HUES6 (cell line): ENCODE results near the gene SDHAF1.
"Not testable (repeated sequence)": the region's sequence is repeated elsewhere in the genome, so short reads cannot be mapped to it uniquely, and the experiment has no call there.

Experiments
- H3K27ac ChIP-seq: 2 replicates; pipeline ENCODE4 v1.7.0; 2013; ENCODE audit warnings: low read depth, mild to moderate bottlenecking, low read length, inconsistent platforms
- H3K27me3 ChIP-seq: 2 replicates; pipeline ENCODE4 v1.6.1; 2013; ENCODE audit warnings: low read length; ENCODE audit not compliant: control insufficient read depth, insufficient read depth
- H3K36me3 ChIP-seq: 2 replicates; pipeline ENCODE4 v1.6.1; 2013; ENCODE audit warnings: low read length; ENCODE audit not compliant: control insufficient read depth, insufficient read depth
- H3K4me1 ChIP-seq: 2 replicates; pipeline ENCODE4 v1.6.1; 2013; ENCODE audit warnings: low read length; ENCODE audit not compliant: control insufficient read depth, insufficient read depth
- H3K4me3 ChIP-seq: 2 replicates; pipeline ENCODE4 v1.5.1; 2013; ENCODE audit warnings: low read depth, low read length
- H3K9ac ChIP-seq: one replicate; pipeline ENCODE4 v1.6.1; 2013; ENCODE audit warnings: mild to moderate bottlenecking, low read length
- H3K9me3 ChIP-seq: 2 replicates; pipeline ENCODE4 v1.6.1; 2013; ENCODE audit warnings: low read depth, low read length; ENCODE audit not compliant: control insufficient read depth, insufficient read depth

Gene SDHAF1, protein sequence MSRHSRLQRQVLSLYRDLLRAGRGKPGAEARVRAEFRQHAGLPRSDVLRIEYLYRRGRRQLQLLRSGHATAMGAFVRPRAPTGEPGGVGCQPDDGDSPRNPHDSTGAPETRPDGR

GRCh38 chr19:35995048-35995993 is at the start of gene SDHAF1:
SDHAF1 (plus strand) TSS chr19:35995188; CDS start chr19:35995275, 87 bp downstream.
- Histone ChIP-seq H3K27ac (no peak within 1 kb of the TSS), H3K4me3 (peak within 1 kb of the TSS; percentile 80), H3K9ac (peak within 1 kb of the TSS; percentile 75), H3K27me3 (peaks cover 6% of the 10 kb centered on the region; the same call in 1 of the 2 replicates), H3K36me3 (0 out of 2 replicates have a peak, but pooled peaks cover 3% of the 10 kb centered on the region), H3K9me3 (no peaks in the 10 kb centered on the region), H3K4me1 (peaks cover 6% of the 10 kb centered on the region)

DNA sequence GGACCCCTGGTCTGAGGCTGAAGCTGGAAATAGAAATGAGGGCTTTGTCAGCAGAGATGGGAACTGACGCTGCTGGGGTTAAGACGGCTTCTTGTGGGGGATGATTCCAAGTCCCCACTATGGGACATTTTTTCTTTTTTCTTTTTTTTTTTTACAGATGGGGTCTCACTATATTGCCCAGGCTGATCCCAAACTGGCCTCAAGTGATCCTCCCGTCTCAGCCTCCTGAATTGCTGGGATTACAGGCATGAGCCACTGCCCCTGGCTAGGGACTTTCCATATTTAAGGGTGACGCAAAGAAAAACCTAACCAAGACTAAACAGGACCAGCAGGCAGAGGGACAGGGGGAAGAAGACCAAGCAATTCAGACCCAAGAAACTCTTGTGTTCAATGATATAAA is 48.8 kb upstream of the SDHAF1 start:
- no peak overlapping the region for H3K27ac ChIP-seq
- 0 out of 2 replicates have a peak, but pooled peaks cover 8% of the 10 kb centered on the region for H3K36me3 ChIP-seq
- no peaks in the 10 kb centered on the region for H3K9me3 ChIP-seq
- H3K9ac ChIP-seq = no peak overlapping the region
- H3K4me3 ChIP-seq = no peak overlapping the region
- no peaks in the 10 kb centered on the region for H3K27me3 ChIP-seq
- H3K4me1 ChIP-seq = no peaks in the 10 kb centered on the region

DNA sequence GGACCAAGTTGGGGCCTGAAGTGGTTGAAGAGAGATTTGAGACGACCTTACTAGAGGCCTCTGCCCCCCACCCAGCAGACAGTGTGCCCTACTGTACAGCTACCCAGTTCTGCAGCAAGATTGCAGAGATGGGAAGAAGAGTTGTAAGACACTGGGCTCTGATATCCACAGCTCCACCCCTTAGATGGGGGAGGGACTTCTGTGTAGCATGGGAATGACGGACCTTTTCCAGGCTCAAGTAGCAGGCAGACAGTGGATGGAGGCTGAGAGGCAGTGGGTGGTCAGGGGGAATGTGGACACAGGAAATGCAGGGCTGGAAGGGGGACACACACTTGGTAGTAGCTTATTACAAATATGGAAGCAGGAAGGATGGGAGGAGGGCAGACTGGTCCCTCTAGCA is 45.9 kb upstream of the SDHAF1 start:
- Histone ChIP-seq H3K27ac (no peak overlapping the region), H3K4me1 (no peaks in the 10 kb centered on the region), H3K4me3 (no peak overlapping the region), H3K27me3 (no peaks in the 10 kb centered on the region; the same call in 1 of the 2 replicates), H3K9ac (no peak overlapping the region), H3K36me3 (0 out of 2 replicates have a peak, but pooled peaks cover 3% of the 10 kb centered on the region), H3K9me3 (no peaks in the 10 kb centered on the region)

DNA sequence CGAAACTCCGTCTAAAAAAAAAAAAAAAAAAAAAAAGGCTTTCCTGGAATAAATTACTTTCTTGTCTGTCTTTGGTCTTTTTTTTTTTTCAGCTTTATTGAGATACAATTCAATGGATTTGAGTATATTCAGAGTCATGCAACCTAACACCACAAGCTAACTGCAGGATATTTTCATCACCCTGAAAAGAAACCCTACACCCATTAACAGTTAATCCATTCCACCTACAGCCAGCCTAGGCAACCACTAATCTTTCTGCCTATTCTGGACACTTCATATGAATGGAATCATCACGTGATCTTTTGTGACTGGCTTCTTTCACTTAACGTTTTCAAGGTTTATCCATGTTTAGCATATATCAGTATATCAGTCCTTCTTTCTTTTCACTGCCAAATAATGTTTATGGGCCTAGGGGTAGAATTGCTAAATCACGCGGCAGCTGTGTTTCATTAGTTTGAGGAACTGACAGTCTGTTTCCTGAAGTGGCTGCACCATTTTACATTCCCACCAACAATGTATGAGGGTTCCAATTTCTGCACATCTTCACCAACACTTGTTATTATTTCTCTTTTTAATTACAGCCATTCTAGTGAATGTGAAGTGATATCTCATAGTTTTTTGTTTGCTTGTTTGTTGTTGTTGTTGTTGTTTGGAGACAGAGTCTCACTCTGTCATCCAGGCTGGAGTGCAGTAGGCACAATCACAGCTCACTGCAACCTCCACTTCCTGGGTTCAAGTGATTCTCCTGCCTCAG is 38.9 kb upstream of the SDHAF1 start:
- no peak overlapping the region for H3K4me3 ChIP-seq
- H3K4me1 ChIP-seq = peaks cover 8% of the 10 kb centered on the region; the same call in 1 of the 2 replicates
- H3K27ac ChIP-seq = no peak overlapping the region
- no peak overlapping the region for H3K9ac ChIP-seq
- H3K27me3 ChIP-seq = peaks cover 41% of the 10 kb centered on the region
- H3K9me3 ChIP-seq = no peaks in the 10 kb centered on the region
- H3K36me3 ChIP-seq = no peaks in the 10 kb centered on the region

- not testable (repeated sequence) for H3K27ac ChIP-seq, H3K9me3 ChIP-seq, H3K4me3 ChIP-seq, H3K9ac ChIP-seq, H3K4me1 ChIP-seq, H3K36me3 ChIP-seq
- H3K27me3 ChIP-seq = peaks cover 46% of the 10 kb centered on the region
Measured at GRCh38 chr19:35957411-35957810, 37.6 kb upstream of the SDHAF1 start.

DNA sequence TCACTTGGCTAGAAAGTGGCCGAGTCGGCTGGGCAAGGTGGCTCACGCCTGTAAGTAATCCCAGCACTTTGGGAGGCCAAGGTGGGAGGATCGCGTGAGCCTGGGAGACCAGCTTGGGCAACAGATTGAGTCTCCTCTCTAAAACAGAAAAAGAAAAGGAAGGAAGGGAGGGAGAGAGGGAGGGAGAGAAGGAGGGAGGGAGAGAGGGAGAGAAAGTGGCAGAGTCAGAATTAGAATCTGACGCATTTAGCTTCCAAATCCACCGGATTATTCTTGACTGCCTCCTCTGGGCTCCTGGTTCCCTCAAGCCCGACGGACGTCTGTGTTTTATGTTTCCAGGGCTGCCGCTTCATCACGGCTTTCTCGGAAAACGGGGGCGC is 36.3 kb upstream of the SDHAF1 start:
- Histone ChIP-seq H3K4me1 (peaks cover 8% of the 10 kb centered on the region; the same call in 1 of the 2 replicates), H3K4me3 (peak overlapping the region; percentile 55), H3K27ac (no peak overlapping the region), H3K9me3 (no peaks in the 10 kb centered on the region), H3K27me3 (peaks cover 46% of the 10 kb centered on the region), H3K36me3 (no peaks in the 10 kb centered on the region), H3K9ac (no peak overlapping the region)

GRCh38 chr19:35959040-35959967 is 35.7 kb upstream of the SDHAF1 start:
- no peaks in the 10 kb centered on the region for H3K9me3 ChIP-seq
- peaks cover 46% of the 10 kb centered on the region for H3K27me3 ChIP-seq
- H3K9ac ChIP-seq = no peak overlapping the region
- no peak overlapping the region for H3K27ac ChIP-seq
- H3K36me3 ChIP-seq = no peaks in the 10 kb centered on the region
- peaks cover 8% of the 10 kb centered on the region; the same call in 1 of the 2 replicates for H3K4me1 ChIP-seq
- peak overlapping the region; percentile 55 for H3K4me3 ChIP-seq

DNA sequence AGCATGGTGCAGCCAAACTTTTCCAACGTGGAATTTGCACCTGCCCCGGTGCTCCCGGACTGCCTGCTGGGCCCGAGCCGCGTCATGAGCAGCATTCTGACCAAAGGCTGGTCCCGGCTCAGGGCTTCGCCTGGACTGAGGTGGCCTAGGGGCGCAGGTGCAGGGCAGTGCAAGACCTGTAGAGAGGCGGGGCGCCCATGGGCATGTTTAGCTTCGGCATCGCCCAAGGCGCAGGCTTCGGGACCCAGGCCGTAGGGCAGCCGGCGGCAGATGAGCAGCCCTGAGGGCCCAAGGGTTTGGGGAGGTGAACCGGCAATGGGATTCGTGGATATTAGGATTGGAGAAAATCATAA is 35.0 kb upstream of the SDHAF1 start:
- Histone ChIP-seq H3K27me3 (peaks cover 46% of the 10 kb centered on the region), H3K9ac (no peak overlapping the region), H3K9me3 (no peaks in the 10 kb centered on the region), H3K4me3 (peak overlapping the region; percentile 55), H3K36me3 (no peaks in the 10 kb centered on the region), H3K27ac (no peak overlapping the region), H3K4me1 (peaks cover 8% of the 10 kb centered on the region; the same call in 1 of the 2 replicates)

GRCh38 chr19:35960432-35960972 is 34.5 kb upstream of the SDHAF1 start:
- Histone ChIP-seq H3K27ac (no peak overlapping the region), H3K9ac (no peak overlapping the region), H3K4me3 (no peak overlapping the region), H3K27me3 (peaks cover 46% of the 10 kb centered on the region), H3K4me1 (peaks cover 8% of the 10 kb centered on the region; the same call in 1 of the 2 replicates), H3K36me3 (no peaks in the 10 kb centered on the region), H3K9me3 (no peaks in the 10 kb centered on the region)

GRCh38 chr19:35963514-35963913 is 31.5 kb upstream of the SDHAF1 start:
- Histone ChIP-seq H3K27me3 (peaks cover 35% of the 10 kb centered on the region), H3K4me1 (peaks cover 8% of the 10 kb centered on the region; the same call in 1 of the 2 replicates), H3K9me3 (no peaks in the 10 kb centered on the region), H3K36me3 (no peaks in the 10 kb centered on the region), H3K4me3 (no peak overlapping the region), H3K27ac (no peak overlapping the region), H3K9ac (no peak overlapping the region)
